Activated CD4-positive, alpha-beta T cell treated with anti-CD3 and anti-CD28 coated beads for 1 hour (primary cell): ENCODE data around the gene IL21R.

Experiments used
- DNase-seq: peaks from one replicate; pipeline ENCODE4 v3.0.0-alpha.2; 2020

The IL21R gene

GRCh38 chr16:27471661-27472060, 69.7 kb downstream of the IL21R start:
- no peak for DNase-seq

GRCh38 chr16:27472091-27473020, 70.4 kb downstream of the IL21R start:
- no peak for DNase-seq

GRCh38 chr16:27473101-27473900, 71.3 kb downstream of the IL21R start:
- no peak for DNase-seq

GRCh38 chr16:27474041-27474440, 72.1 kb downstream of the IL21R start:
- no peak for DNase-seq

GRCh38 chr16:27474921-27475320, 72.9 kb downstream of the IL21R start:
- DNase-seq: no peak

- DNase-seq: no peak
Measured at GRCh38 chr16:27475561-27475960, 73.6 kb downstream of the IL21R start.

GRCh38 chr16:27476240-27476639, 74.3 kb downstream of the IL21R start:
- no peak for DNase-seq

- no peak for DNase-seq
Measured at GRCh38 chr16:27480761-27481160, 78.8 kb downstream of the IL21R start.

GRCh38 chr16:27481282-27481934, 79.4 kb downstream of the IL21R start:
- no peak for DNase-seq

GRCh38 chr16:27482397-27483087, 80.6 kb downstream of the IL21R start:
- no peak for DNase-seq

- DNase-seq: no peak
Measured at GRCh38 chr16:27483088-27483437, 81.1 kb downstream of the IL21R start.

- no peak for DNase-seq
Measured at GRCh38 chr16:27483624-27484023, 81.7 kb downstream of the IL21R start.

GRCh38 chr16:27485126-27485525, 83.2 kb downstream of the IL21R start:
- no peak for DNase-seq

GRCh38 chr16:27485811-27486210, 83.8 kb downstream of the IL21R start:
- no peak for DNase-seq

GRCh38 chr16:27486344-27486743, 84.4 kb downstream of the IL21R start:
- DNase-seq: no peak

- DNase-seq: no peak
Measured at GRCh38 chr16:27486760-27487159, 84.8 kb downstream of the IL21R start.

GRCh38 chr16:27489421-27489820, 87.4 kb downstream of the IL21R start:
- DNase-seq: no peak

GRCh38 chr16:27489906-27490305, 87.9 kb downstream of the IL21R start:
- DNase-seq: no peak

GRCh38 chr16:27491894-27492587, 90.1 kb downstream of the IL21R start:
- DNase-seq: no peak

- no peak for DNase-seq
Measured at GRCh38 chr16:27492588-27492979, 90.6 kb downstream of the IL21R start.

GRCh38 chr16:27495191-27495590, 93.2 kb downstream of the IL21R start:
- DNase-seq: no peak
